HUDEP-2 (cell line): ENCODE measurements around the gene FRMD4A.

Source experiments
- DNase-seq, 76 experiments: peaks; one replicate each; lab custom pipeline; 2025; ENCODE audit not compliant: unreplicated experiment in 76 of 76; lab: John Stamatoyannopoulos, UW

Gene FRMD4A

DNA sequence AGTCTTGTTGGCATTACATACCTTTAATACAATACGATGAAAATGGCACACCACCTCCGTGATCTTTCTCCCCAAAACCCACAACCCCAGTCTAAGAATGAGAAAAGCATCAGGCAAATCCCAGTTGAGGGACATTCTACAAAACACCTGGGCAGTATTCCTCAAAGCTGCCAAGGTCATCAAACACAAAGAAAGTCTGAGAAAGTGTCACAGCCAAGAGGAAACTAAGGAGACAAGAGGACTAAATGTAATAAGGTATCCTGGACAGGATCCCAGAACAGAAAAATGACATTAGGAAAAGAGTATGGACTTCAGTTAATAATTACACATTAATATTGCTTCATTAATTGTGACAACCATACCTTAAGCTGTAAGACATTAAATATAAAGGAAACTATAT, 14.5 kb upstream of the FRMD4A start:
- DNase-seq: no peak

DNA sequence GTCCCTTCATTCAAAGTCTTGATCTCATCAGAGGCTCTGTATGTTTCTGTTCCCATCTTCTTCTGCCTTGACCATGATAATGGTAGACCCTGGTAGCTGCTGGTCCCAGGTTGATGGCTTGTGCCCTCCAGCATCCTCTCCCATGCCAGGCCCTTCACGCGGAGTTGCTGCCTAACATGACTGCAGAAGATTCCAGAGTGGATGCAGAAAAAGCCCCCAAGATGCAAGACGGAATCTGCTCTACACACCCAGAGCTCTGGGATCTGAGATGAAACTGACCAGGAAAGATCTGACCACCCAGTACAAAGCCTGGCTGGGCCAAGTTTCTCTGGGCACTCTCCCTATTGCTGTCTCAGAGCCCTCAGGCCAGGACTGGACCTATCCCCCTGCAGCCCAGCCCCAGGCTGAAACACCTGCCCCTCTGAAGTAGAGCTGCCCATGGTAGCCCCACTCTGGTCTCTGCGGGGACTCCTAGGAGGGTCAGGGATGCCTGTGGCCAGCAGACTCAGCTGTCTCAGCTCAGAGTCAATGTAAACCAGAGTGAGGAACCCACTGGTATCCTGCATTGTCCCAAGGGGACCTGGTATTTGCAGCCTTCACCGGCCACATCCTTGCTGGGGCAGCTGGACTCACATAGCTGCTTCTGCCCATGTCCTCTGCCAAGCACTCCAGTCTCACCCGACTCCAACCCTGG, 9.5 kb upstream of the FRMD4A start:
- no peak for DNase-seq

DNA sequence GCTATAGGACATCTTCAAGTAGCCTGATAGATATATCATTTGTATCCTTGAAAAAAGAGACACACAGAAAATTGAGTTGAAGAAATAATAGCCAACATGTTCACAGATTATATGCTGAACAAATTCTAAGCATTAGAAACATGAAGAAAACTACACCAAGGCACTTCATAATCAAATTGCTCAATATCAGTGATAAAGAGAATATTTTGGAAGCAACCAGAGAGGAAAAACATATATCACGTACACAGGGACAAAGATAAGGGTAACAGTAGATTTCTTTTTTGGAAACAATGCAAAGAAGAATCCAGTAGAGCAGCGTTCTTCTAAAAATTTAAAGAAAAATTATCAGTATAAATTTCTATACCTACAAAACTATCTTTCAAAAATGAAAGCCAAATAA, 6.0 kb upstream of the FRMD4A start:
- DNase-seq: no peak

DNA sequence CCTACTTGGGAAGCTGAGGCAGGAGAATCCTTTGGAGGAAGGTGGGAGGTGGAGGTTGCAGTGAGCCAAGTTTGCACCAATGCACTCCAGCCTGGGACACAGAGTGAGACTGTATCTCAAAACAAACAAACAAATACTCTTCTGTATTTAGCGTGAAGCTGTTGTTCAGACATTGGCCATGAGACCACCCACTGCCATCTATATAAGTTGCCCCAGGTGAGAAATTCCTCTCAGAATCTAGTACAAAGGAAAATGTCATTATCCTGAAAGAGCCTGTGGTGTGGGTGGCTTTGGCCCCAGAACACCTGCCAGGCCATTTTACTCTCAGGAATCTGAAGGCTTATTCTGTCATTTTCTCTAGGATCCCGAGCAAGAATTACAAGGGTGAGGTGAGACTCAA, 4.0 kb upstream of the FRMD4A start:
- no peak for DNase-seq

DNA sequence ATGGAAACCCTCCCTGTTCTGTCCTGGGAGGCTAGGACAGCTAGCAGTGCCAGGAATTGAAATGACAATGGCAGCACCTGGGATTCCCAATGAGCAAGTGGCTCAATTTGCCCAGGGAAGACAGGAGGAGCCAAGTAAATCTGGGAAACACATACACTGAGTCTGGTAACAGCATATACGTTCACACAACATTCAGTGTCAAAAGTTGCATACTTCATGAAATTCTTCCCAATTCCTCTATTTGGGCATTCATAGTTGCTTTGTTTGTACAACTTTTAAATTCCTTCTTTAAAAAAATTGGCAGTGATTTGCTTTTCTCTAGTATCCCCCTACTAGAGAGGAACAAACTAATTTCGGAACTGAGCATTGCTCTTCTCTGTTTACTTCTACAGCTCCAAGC, 2.9 kb upstream of the FRMD4A start:
- no peak for DNase-seq

DNA sequence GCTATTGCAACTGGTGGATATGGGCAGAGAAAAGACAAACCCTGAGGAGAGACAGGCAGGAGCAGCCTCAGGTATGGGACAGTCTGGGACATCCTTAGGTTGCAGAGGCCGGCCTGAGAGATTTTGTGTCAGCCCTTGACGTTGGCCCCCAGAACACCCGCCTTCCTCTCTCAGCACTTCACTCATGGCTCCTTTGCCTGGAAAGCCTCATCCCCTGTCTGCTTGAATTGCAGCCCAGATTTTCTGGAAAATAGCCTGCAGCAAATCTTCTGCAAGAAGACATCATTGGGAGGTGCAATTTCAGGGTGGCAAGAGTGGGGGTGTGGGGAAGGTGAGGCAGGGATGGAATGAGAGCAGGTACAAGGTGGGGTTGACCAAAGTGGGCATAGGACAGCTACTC, 2.2 kb upstream of the FRMD4A start:
- no peak for DNase-seq

DNA sequence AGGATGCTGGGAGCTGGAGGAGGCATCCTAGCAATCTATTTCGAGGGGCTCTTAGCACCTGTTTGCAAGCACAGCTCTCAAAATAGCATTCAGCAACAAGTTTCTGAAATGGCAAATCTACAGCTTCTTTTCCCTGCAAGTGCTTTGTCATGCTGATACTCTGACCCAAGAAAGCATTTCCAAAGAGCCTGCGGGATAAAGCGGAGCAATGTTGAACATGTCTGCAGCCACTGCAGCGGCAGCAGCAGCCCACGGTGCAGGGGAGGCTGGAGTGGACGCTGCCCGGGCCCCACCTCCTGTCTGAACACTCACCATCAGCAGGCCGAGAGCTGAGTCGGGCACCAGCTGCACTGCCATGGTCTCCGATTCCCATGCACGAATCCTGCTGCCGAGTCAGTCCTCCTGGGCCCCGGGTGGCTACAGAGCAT, 964 bp downstream of the FRMD4A start:
- DNase-seq: no peak

DNA sequence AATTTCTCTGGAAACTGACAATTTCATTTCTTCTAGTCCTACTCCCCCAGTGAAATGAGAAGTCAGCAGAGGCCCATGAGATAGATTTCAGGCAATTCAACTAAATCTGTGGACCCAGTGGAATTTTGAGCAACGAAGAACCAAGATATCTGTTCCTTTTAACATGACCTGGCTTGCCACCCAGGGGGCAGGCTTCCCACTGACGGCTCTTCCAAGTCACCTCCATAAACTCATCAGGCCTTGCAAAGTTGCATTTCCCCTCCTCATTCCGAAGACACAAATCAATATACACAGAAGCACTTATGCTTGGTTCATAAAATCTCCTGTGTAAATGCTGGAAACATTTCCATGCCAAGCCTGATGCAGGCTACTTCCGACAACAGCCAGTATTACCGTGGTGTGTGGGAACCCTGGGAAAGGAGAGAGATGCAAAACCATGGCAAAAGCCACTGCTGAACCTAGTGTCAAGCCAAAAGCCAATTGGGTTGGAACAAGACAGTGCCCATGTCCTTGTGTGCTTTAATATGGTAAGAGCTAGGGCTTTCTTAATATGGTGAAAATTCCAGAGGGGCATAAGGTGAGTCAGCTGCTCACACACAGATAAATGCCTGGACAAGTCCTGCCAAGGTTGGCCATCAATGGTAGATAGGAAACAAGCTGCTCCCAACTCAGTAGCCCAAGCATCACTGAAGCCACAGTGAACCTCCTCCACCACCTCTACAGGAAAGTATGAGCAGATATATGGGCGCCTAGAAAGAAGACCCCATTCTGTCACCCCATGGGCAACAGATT, 1.6 kb downstream of the FRMD4A start:
- DNase-seq: no peak

DNA sequence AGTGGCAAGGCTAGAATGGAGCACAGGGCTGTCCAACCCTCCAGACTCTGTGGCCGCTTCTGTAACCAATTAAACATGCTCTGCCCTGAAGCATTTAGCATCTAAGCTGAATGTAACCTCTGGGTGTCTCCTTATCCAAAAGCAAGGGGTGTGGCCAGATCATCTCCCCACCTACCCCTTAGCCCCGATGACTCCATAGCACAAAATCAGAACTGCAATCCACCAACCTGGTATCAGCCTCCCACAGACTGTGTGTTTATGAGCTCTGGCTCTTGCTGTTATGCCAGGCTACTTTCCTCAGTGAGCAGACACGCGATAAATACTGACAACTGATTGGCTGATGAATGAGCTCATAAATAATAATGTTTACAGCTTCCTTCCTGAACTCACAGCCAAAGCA, 3.2 kb downstream of the FRMD4A start:
- DNase-seq: no peak

DNA sequence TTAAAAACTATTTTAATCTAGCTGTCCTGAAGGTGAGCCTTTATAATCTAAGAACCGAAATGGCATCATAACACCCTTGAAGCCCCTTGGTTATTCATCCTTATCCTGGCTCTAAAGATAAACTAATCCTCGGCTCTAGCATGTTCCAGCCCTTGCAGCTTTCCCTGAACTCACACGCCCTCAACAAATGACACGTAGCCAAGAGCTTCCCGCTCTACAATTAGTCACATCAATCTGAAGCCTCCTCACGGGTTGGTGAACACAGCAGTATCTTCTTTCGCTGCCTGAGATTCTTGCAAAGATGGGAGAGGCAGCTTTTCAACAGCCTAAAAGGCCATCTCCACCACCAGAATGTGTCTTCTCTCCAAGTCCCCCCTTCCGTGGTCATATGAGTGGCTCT, 4.1 kb downstream of the FRMD4A start:
- no peak for DNase-seq

DNA sequence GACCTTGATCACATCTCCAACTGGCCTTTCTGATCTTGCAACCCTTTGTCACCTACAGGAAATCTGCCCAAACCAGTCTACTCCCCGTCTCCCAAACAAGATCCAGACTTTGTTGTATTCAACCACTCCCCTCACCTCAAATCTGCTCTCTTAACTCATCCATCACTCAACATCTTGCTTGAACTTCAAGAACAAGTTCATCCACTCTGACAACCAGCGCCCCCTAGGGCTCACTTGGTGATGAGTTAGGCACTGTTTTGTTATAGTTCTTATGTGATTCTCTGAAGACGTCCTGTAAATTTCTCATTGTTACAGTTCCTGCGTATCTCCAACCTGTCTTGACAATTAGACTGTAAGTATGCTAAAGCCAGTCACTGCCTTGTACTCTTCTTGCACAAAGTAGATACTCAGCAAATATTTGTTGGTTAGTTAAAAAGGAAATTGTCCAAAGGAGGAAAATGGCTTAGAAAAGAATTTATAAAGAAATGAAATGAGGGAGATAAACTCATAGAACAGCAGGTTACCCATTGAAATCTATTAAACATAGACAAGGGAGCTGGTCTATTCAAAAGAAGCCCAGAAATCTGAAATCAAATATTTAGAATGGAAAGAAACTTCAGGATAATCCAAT, 5.3 kb downstream of the FRMD4A start:
- peak in 28 of 76 experiments; percentile 1 to 39 (median 7) for DNase-seq

DNA sequence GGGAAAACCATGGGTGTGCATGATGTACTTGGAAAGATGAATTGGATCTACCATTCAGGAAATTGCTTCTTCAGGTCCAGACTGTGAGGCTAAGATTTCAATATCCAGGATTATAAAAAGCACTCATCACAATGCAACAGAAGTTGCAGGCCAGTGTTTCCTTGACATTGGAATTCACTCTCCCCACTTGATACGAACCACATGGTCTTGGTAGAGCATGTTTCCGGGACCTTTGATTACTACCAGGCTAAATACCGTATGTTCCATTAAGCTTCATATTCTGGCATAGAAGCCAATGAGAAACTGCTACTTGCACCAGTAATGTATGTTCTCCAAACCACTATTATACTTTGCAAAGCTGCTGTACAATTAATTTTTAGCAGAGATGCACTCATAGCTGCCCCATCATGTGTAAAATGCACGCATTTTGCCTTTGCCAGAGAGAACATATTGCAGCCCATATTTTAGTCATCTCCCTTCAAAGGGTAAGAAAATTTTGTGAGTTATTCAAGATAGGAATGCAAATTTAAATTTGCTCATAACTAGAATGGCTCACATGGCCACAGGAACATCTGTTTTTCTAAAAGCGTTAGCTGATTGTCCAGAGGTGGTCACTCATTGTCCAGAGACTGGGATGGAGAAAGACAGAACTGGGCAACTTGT, 8.1 kb downstream of the FRMD4A start:
- no peak for DNase-seq

DNA sequence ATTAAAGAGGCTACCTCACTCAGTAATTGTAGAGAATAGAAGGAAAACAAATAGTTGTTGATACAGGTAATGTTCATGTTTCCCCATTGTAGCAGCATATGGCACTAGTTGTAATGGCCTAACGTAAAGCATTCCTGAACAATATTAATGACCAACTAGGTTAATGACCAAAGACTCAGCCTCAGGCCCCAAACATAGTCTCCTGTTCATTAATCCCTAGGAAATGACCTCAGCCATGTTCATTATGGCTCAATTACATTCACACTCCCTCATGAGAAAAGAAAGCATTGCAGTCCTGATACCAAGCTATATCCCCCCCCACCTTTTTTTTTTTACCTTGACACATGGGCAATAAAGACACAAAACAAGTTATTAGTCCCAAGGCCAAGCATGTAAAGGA, 12.7 kb downstream of the FRMD4A start:
- no peak for DNase-seq

DNA sequence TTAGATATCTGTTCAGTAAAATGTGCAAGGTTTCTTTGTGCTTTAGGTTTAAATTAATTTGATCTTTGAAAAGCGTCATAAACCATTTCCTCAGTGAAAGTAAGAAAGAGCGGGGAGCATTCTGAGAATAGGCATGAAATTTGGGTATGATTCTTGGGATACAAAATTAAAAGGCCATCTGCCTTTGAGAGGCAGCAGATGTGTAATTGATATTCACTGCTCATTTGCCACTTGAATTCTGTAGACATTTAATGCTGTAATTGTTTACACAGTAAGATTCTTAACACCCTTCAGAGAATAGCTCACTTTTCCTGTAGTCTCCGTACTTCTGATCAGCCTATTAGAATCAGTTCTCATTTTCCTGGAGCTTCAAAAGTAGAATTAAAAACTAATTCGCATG, 18.7 kb downstream of the FRMD4A start:
- no peak for DNase-seq

DNA sequence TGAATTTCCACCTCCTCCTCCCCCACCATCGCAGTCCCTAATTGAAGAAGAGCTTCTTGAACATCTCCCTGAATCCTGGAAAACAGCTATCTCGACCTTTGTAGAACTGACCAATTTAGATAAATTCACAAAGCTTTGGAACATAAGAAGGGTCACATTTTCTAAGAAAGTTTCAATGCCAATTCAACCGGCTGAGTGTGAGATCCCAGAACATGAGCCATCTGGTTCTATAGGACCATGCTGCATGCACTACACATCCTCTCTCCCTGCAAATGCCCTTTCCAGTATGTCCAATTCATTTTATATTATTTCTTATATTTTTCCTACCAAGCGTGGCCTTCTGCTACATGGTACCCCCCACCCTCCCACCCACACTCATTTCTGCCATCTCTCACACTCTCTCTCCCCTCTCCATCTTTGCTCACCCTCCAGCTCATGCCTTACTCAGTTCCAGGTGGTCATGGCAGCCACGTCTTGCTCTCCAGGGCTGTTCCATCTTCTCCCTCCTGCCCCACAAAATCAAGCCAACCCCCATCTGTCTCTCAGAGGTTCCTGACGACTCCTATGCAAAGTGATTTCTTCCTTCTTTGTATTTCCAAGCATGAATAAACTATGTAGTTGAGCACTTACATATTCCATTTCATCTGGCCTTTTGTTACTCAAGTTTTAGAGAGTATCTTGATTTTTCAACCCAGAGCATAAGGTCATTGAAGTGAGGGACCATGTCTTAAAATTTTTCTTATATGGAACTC, 19.3 kb downstream of the FRMD4A start:
- DNase-seq: no peak

DNA sequence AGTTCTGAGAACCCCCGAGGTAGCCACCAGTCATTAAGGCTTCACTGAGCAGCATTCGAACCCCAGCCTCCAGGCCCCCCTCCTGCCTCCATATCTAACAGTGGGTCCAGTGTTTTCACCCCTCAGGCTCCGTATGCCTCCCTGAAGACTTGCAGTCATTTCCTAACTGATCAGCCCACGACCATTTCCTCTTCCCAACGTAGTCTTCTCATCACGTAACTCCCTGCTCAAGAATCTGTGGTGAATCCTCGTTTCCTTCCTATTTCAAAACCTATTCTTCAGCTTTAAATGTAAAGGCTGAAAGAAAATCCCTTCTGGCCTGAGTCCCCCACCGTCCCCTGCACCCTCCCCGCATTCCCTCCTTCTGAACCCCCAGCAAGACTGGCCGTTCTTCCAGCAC, 21.1 kb downstream of the FRMD4A start:
- no peak for DNase-seq

DNA sequence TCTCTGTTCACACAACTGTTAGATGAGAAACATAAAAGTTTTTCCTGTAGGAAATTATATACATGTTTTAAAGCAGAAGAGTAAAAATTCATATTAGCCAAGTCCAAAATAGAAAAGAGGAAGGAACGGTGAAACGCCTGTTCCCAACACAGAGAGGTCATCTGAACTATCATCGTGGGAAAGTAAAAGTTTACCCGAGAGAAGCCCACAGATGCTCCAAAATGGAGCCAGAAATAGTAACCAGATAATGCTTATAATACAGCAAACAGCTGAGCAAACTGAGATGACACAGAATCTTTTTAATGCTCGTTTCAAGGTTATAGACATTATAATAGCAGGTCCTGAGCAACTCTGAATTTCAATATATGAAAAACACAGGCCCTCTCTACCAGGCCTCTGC, 24.5 kb downstream of the FRMD4A start:
- DNase-seq: no peak

DNA sequence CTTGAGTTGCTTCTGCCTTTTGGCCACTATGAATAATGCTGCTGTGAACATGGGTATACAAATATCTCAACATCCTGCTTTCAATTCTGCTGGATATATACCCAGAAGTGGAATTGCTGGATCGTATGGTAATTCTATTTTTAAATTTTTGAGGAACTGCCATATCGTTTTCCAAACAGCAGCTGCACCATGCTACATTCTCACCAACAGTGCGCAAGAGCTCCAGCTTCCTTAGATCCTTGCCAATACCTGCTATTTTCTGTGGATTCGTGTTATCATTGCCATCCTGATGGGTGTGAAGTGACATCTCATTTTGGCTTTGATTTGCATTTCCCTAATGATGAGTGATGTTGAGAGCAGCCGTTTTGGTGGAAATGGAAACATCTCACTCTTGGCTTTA, 26.7 kb downstream of the FRMD4A start:
- no peak for DNase-seq

DNA sequence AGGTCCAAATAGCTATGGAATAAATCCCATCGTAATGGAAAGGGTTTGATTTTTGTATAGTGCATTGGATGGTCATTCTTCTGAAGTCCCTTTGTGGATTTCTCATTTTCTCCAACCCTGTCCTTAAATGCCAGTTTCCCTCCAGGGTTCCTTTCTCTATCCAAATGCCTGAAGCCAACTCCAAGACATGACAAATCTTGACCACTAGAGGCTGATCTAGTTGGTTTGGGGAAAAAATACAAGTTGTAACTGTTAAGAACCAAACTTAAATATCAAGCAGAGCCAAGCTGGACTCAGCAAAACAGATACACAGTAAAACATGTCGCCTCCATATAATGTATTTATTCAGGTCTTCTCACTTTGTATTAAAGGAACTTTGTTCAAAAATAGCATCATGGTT, 28.7 kb downstream of the FRMD4A start:
- DNase-seq: no peak

DNA sequence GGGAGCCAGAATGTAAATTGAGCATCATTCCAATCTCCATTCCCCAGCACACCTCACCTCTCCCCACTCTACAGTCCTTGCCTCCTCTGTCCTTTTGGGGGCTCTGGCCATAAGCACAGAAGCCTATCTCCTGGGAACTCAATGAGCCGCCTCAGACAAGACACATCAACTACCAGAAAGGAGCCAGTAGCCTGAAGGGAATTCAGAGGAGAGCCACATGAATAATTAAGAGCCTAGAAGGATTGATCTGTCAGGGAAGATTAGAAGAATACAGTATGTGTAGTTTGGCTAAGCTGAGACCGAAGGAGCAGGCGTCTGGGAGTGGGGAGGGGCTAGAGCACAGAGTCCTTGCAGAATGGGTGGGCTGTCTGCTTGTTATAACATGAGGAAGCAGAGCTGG, 31.2 kb downstream of the FRMD4A start:
- no peak for DNase-seq
